Measurements from ENCODE around the gene RBMS1. TPM values are rescaled to one million over a fixed set of nuclear protein-coding genes. Genes with fewer than 3 reads are reported as not detected.

The RBMS1 gene
- total RNA-seq, 4 donors from 2014 or later = 50.2 to 62.3 (median 59.1) TPM

- no peak for DNase-seq (ENCODE audit: low spot score in 2 of 2)
- intact Hi-C loops (cut with DNase I; ENCODE audit: low total_unique reads) = no loop called here
Measured at GRCh38 chr2:160277151-160277550, 216.5 kb downstream of the RBMS1 start.

GRCh38 chr2:160275656-160276055, 218.0 kb downstream of the RBMS1 start:
- H3K4me3 ChIP-seq (ENCODE audit: low read depth, poor library complexity, severe bottlenecking) = no peak overlapping the region
- no peak for DNase-seq (ENCODE audit: low spot score in 2 of 2)
- intact Hi-C loops (cut with DNase I; ENCODE audit: low total_unique reads) = no loop called here
- no peak for TF ChIP-seq CTCF (IDR thresholded peaks at IDR 0.05)
- no peak for TF ChIP-seq POLR2A (IDR thresholded peaks at IDR 0.05)
- 83 to 89% methylated on average over 3 of the region's 3 CpGs for WGBS, 2 donors

More at GRCh38 chr2:160277151-160277550, 216.5 kb downstream of the RBMS1 start:
- TF ChIP-seq CTCF (IDR thresholded peaks at IDR 0.05) (no peak), POLR2A (IDR thresholded peaks at IDR 0.05) (no peak)
- H3K4me3 ChIP-seq (ENCODE audit: low read depth, poor library complexity, severe bottlenecking) = no peak overlapping the region
- 96% methylated on average over 6 of the region's 6 CpGs for WGBS, 2 donors

DNA sequence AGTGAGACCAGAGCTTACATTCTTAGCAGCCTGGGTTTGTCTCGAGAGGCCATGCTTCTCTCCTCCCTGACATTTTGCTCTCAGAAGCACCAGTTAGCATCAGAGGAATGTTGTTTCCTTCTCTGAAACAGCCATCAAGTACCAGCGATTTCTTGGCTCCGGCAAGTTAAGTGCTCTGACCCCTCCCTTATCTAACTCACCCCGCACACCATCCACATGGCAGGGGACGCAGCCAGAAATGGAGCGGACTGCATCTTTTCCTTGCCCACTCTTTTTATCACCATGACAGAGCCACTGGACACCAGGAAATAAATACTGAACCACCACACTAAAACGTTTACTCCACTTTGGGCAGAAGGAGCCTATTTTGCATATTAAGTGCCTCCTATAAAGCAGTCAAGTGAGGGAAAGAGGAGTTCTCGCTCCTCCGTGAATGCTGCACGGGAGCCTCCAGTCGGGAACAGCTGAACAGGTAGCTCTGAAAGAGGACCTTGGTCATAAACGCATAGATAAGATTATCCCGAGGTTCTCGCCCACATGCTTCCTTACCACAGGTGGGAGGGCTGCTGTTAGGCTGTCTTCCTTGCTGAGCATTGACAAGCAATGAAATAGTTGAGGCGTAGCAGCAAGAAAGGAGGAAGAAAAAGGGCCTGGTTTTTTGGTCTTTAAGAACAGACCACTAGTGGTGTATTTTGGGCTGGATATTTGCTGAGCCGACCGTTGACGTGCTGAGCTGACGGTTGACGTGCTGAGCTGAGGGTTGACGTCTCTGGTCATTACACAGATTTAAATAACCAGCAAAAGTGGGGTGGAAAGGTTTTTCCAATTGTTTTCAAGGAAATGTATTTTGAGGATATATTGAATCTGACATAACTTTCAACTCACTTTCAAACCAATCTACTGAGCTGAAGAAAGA, 222.2 kb downstream of the RBMS1 start:
- WGBS, 2 donors = 83 to 86% methylated on average over 21 of the region's 21 CpGs
- DNase-seq (ENCODE audit: low spot score in 2 of 2) = no peak
- intact Hi-C loops (cut with DNase I; ENCODE audit: low total_unique reads) = no loop called here
- H3K4me3 ChIP-seq (ENCODE audit: low read depth, poor library complexity, severe bottlenecking) = no peak overlapping the region
- TF ChIP-seq CTCF (IDR thresholded peaks at IDR 0.05) (no peak), POLR2A (IDR thresholded peaks at IDR 0.05) (no peak)

- DNase-seq (ENCODE audit: low spot score in 2 of 2) = no peak
- WGBS, 2 donors = 54 to 59% methylated on average over 15 of the region's 15 CpGs
- intact Hi-C loops (cut with DNase I; ENCODE audit: low total_unique reads) = no loop called here
- TF ChIP-seq CTCF (IDR thresholded peaks at IDR 0.05) (no peak), POLR2A (IDR thresholded peaks at IDR 0.05) (no peak)
- no peak overlapping the region for H3K4me3 ChIP-seq (ENCODE audit: low read depth, poor library complexity, severe bottlenecking)
Measured at GRCh38 chr2:160270571-160271113, 223.0 kb downstream of the RBMS1 start.

DNA sequence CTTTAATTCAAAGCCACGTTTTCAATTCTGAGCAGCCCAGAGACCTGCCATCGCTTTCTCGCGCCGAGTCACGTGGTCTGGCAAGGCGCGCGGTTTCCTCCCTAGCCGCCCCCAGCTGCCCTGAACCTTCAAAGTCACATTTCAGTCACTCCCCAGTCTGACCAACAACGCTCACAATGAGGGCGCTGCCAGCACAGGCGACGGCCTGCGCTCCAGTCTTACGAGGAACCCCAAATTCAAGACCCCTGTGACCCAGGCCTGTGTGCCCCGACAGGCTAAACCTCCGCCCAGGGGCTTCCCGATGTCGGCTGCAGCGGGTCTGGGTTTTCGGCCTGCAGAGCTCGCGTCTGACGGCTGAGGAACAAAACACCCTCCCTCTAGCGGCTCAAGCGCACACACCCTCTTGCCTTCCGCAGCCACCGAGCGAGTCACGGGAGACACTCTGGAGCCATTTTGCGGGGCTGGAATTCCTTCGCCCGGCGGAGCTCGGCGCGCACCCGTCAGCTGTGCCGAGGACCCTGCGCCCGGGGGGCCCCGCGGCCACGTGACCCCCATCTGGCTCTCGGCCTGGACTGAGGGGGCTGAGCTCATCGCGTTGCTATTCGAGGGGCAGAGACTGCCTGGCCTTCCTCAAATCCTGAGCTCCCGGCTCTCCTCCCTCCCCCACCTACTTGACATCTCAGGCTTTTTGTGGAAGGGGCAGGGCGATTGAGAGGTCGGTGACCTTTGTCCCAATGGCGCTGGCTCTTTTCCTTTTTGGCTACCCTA, 223.6 kb downstream of the RBMS1 start:
- TF ChIP-seq CTCF (IDR thresholded peaks at IDR 0.05) (peak in 1 of 3 donors; percentile 62), POLR2A (IDR thresholded peaks at IDR 0.05) (no peak)
- H3K4me3 ChIP-seq (ENCODE audit: low read depth, poor library complexity, severe bottlenecking) = peak overlapping the region; percentile 34
- WGBS, 2 donors = 1 to 3% methylated on average over 38 to 50 of the region's 53 CpGs
- intact Hi-C loops (cut with DNase I; ENCODE audit: low total_unique reads) = no loop called here
- peak; percentile 79 to 96 for DNase-seq (ENCODE audit: low spot score in 2 of 2)

All from lower leg skin (tissue), 4 donors.